ENCODE results near the gene DNAJC9.

GRCh38 chr10:73246322-73246645 lies 771 bp downstream of the DNAJC9 start:
- TF ChIP-seq POLR2A (IDR thresholded peaks at IDR 0.05) (no peak), CTCF (IDR thresholded peaks at IDR 0.05) (no peak)

Data from Peyer's patch (tissue), 4 donors.